C4-2B (cell line): ENCODE data around the gene TALDO1.

Experiments
- H3K27ac ChIP-seq: fragments of 450-650 bp; 2 replicates; pipeline ENCODE4 v1.5.1; 2017
- CTCF ChIP-seq: fragments of 450-650 bp; conservative IDR thresholded peaks from 2 replicates; pipeline ENCODE4 v1.5.1; 2017; ENCODE audit warnings: mild to moderate bottlenecking
- ZFX ChIP-seq: fragments of 450-650 bp; IDR thresholded peaks from 2 replicates; pipeline ENCODE4 v1.6.1; 2017

TALDO1 gene

GRCh38 chr11:779955-780532, 32.8 kb downstream of the TALDO1 start:
- TF ChIP-seq CTCF, result no peak
- TF ChIP-seq ZFX, result no peak
- H3K27ac ChIP-seq, result no peak overlapping the region

GRCh38 chr11:782264-783174, 35.3 kb downstream of the TALDO1 start:
- no peak overlapping the region for H3K27ac ChIP-seq
- TF ChIP-seq CTCF (no peak), ZFX (no peak)

GRCh38 chr11:783581-784015, 36.3 kb downstream of the TALDO1 start:
- no peak overlapping the region for H3K27ac ChIP-seq
- TF ChIP-seq ZFX (no peak), CTCF (no peak)

GRCh38 chr11:786235-787083, 39.2 kb downstream of the TALDO1 start:
- H3K27ac ChIP-seq, result no peak overlapping the region
- TF ChIP-seq ZFX, result no peak
- TF ChIP-seq CTCF, result no peak

- no peak for TF ChIP-seq CTCF
- no peak for TF ChIP-seq ZFX
- no peak overlapping the region for H3K27ac ChIP-seq
These were observed 39.9 kb downstream of the TALDO1 start for GRCh38 chr11:787084-787675.

- no peak overlapping the region for H3K27ac ChIP-seq
- TF ChIP-seq CTCF (no peak), ZFX (no peak)
These were observed 40.9 kb downstream of the TALDO1 start for GRCh38 chr11:788009-788640.
